Measurements from ENCODE around the gene ASTL. TPM values are rescaled to one million over a fixed set of nuclear protein-coding genes. Genes with fewer than 3 reads are reported as not detected.

Gene ASTL
- total RNA-seq, 1 experiment from 2014 or later, result 0.79 TPM

DNA sequence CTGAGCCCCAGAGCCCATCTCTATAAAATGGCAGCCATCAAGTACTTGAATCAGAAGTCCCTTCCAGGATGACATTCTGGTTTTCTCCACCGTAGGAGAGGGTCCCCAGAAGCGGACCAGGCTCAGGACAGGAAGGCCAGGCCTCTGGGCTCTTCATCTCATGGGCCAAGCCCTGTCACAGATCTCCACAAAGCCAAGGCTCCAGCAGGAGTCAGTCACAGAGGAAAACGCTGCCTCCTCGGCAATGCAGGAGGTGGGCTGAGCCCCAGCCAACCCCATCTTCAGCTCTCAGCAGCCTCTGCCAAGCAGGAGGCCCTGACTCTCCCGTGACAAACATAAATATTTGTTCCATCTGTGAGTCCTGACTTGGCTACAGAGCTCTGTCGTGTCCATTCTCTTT is 64.1 kb downstream of the ASTL start:
- no peak overlapping the region for H3K27ac Mint-ChIP-seq
- H3K9me3 Mint-ChIP-seq, result peaks cover 3% of the 10 kb centered on the region; the same call in 1 of the 2 replicates
- H3K27me3 Mint-ChIP-seq (ENCODE audit: low read depth), result no peaks in the 10 kb centered on the region
- ChIA-PET CTCF (interaction anchor here (1.0 to 2.0 kb wide), 5 partner anchors 18 to 100 kb away, joined by 3 to 9 read pairs (median 3); partner anchors contain the start of gene ASTL), POLR2A (no interaction called here)
- TF ChIP-seq TP53 (CRISPR knock-in tag; IDR thresholded peaks at IDR 0.05), result no peak
- TF ChIP-seq FOXP1 (CRISPR knock-in tag; IDR thresholded peaks at IDR 0.05; ENCODE audit: borderline replicate concordance), result no peak
- TF ChIP-seq ATF2 (CRISPR knock-in tag; IDR thresholded peaks at IDR 0.05; ENCODE audit: borderline replicate concordance, low read depth), result no peak
- TF ChIP-seq MYBL2 (CRISPR knock-in tag; IDR thresholded peaks at IDR 0.05), result no peak
- no peak for TF ChIP-seq ZNF263 (CRISPR knock-in tag; IDR thresholded peaks at IDR 0.05; ENCODE audit: low read depth)
- H3K4me1 Mint-ChIP-seq, result no peaks in the 10 kb centered on the region
- no peaks in the 10 kb centered on the region for H3K36me3 Mint-ChIP-seq
- ATAC-seq (no peak), DNase-seq (ENCODE audit: low spot score) (no peak)
- H3K4me3 Mint-ChIP-seq, result no peak overlapping the region

DNA sequence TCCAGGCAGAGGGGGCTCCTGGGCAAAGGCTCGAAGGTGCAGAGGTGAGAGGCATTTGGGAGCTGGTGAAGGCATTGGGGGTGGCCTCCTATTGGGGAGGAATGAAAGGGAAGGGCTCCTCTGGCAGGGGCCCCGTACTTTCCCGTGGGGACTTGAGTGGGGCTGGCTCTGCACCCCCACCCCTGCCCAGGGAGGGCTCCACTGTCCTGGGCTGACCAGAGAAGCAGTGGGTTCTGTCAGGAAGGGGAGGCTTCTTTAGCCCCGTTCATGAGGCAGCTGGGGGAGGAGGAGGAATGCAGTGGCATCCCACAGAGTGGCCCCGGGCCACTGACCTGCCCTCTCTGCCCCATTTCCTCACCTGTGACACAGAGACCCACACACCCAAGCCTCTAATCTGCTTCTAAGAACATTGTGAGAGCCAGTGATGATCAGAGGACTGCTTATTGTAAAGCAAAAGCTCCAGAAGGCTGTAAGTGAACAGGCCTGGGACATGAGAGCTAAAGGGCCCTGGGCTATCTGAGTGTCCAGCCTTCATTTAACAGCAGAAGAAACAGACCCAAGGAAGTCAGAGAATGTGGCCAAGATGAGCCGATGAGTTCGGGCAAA is 65.0 kb downstream of the ASTL start:
- H3K4me3 Mint-ChIP-seq, result no peak overlapping the region
- H3K4me1 Mint-ChIP-seq, result no peaks in the 10 kb centered on the region
- ChIA-PET POLR2A (no interaction called here), CTCF (interaction anchor here (1.0 to 1.7 kb wide), 3 partner anchors 19 to 101 kb away, joined by 3 read pairs; no protein-coding TSS in a partner anchor)
- DNase-seq (ENCODE audit: low spot score) (no peak), ATAC-seq (no peak)
- no peaks in the 10 kb centered on the region for H3K27me3 Mint-ChIP-seq (ENCODE audit: low read depth)
- H3K36me3 Mint-ChIP-seq, result no peaks in the 10 kb centered on the region
- H3K27ac Mint-ChIP-seq, result no peak overlapping the region
- peaks cover 3% of the 10 kb centered on the region; the same call in 1 of the 2 replicates for H3K9me3 Mint-ChIP-seq
- TF ChIP-seq ATF1 (CRISPR knock-in tag; IDR thresholded peaks at IDR 0.05) (no peak), CREM (CRISPR knock-in tag; IDR thresholded peaks at IDR 0.05) (no peak), NR2C2 (CRISPR knock-in tag; IDR thresholded peaks at IDR 0.05) (no peak), TP53 (CRISPR knock-in tag; IDR thresholded peaks at IDR 0.05) (no peak), RELA (CRISPR knock-in tag; IDR thresholded peaks at IDR 0.05; ENCODE audit: borderline replicate concordance) (no peak), IRF2 (CRISPR knock-in tag; IDR thresholded peaks at IDR 0.05; ENCODE audit: borderline replicate concordance, low read depth) (no peak), ZNF232 (CRISPR knock-in tag; IDR thresholded peaks at IDR 0.05) (no peak), ZNF423 (CRISPR knock-in tag; IDR thresholded peaks at IDR 0.05) (no peak), TCF7 (CRISPR knock-in tag; IDR thresholded peaks at IDR 0.05; ENCODE audit: low read depth) (no peak), STAT6 (CRISPR knock-in tag; conservative IDR thresholded peaks at IDR 0.05; ENCODE audit: low read depth) (no peak), SP1 (CRISPR knock-in tag; conservative IDR thresholded peaks at IDR 0.05) (no peak), NFATC4 (CRISPR knock-in tag; IDR thresholded peaks at IDR 0.05) (no peak)
- TF ChIP-seq, protein P1, sequence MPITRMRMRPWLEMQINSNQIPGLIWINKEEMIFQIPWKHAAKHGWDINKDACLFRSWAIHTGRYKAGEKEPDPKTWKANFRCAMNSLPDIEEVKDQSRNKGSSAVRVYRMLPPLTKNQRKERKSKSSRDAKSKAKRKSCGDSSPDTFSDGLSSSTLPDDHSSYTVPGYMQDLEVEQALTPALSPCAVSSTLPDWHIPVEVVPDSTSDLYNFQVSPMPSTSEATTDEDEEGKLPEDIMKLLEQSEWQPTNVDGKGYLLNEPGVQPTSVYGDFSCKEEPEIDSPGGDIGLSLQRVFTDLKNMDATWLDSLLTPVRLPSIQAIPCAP (CRISPR knock-in tag; IDR thresholded peaks at IDR 0.05), result no peak
- TF ChIP-seq, protein P2, sequence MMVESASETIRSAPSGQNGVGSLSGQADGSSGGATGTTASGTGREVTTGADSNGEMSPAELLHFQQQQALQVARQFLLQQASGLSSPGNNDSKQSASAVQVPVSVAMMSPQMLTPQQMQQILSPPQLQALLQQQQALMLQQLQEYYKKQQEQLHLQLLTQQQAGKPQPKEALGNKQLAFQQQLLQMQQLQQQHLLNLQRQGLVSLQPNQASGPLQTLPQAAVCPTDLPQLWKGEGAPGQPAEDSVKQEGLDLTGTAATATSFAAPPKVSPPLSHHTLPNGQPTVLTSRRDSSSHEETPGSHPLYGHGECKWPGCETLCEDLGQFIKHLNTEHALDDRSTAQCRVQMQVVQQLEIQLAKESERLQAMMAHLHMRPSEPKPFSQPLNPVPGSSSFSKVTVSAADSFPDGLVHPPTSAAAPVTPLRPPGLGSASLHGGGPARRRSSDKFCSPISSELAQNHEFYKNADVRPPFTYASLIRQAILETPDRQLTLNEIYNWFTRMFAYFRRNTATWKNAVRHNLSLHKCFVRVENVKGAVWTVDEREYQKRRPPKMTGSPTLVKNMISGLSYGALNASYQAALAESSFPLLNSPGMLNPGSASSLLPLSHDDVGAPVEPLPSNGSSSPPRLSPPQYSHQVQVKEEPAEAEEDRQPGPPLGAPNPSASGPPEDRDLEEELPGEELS (CRISPR knock-in tag; IDR thresholded peaks at IDR 0.05), result no peak
- TF ChIP-seq, protein P3, sequence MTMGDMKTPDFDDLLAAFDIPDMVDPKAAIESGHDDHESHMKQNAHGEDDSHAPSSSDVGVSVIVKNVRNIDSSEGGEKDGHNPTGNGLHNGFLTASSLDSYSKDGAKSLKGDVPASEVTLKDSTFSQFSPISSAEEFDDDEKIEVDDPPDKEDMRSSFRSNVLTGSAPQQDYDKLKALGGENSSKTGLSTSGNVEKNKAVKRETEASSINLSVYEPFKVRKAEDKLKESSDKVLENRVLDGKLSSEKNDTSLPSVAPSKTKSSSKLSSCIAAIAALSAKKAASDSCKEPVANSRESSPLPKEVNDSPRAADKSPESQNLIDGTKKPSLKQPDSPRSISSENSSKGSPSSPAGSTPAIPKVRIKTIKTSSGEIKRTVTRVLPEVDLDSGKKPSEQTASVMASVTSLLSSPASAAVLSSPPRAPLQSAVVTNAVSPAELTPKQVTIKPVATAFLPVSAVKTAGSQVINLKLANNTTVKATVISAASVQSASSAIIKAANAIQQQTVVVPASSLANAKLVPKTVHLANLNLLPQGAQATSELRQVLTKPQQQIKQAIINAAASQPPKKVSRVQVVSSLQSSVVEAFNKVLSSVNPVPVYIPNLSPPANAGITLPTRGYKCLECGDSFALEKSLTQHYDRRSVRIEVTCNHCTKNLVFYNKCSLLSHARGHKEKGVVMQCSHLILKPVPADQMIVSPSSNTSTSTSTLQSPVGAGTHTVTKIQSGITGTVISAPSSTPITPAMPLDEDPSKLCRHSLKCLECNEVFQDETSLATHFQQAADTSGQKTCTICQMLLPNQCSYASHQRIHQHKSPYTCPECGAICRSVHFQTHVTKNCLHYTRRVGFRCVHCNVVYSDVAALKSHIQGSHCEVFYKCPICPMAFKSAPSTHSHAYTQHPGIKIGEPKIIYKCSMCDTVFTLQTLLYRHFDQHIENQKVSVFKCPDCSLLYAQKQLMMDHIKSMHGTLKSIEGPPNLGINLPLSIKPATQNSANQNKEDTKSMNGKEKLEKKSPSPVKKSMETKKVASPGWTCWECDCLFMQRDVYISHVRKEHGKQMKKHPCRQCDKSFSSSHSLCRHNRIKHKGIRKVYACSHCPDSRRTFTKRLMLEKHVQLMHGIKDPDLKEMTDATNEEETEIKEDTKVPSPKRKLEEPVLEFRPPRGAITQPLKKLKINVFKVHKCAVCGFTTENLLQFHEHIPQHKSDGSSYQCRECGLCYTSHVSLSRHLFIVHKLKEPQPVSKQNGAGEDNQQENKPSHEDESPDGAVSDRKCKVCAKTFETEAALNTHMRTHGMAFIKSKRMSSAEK (CRISPR knock-in tag; IDR thresholded peaks at IDR 0.05; ENCODE audit: borderline replicate concordance), result no peak
- TF ChIP-seq, protein P4, sequence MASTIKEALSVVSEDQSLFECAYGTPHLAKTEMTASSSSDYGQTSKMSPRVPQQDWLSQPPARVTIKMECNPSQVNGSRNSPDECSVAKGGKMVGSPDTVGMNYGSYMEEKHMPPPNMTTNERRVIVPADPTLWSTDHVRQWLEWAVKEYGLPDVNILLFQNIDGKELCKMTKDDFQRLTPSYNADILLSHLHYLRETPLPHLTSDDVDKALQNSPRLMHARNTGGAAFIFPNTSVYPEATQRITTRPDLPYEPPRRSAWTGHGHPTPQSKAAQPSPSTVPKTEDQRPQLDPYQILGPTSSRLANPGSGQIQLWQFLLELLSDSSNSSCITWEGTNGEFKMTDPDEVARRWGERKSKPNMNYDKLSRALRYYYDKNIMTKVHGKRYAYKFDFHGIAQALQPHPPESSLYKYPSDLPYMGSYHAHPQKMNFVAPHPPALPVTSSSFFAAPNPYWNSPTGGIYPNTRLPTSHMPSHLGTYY (CRISPR knock-in tag; IDR thresholded peaks at IDR 0.05), result no peak
- TF ChIP-seq, protein P5, sequence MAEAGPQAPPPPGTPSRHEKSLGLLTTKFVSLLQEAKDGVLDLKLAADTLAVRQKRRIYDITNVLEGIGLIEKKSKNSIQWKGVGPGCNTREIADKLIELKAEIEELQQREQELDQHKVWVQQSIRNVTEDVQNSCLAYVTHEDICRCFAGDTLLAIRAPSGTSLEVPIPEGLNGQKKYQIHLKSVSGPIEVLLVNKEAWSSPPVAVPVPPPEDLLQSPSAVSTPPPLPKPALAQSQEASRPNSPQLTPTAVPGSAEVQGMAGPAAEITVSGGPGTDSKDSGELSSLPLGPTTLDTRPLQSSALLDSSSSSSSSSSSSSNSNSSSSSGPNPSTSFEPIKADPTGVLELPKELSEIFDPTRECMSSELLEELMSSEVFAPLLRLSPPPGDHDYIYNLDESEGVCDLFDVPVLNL (CRISPR knock-in tag; IDR thresholded peaks at IDR 0.05; ENCODE audit: borderline replicate concordance, low read depth), result no peak
